Measurements from ENCODE around the gene HSPA4.
"Not testable (repeated sequence)": the region's sequence is repeated elsewhere in the genome, so short reads cannot be mapped to it uniquely, and the experiment has no call there.

The HSPA4 gene

GRCh38 chr5:133128066-133128465 lies 76.3 kb downstream of the HSPA4 start:
- DNase-seq: no peak

- DNase-seq: no peak
These were observed 77.5 kb downstream of the HSPA4 start for GRCh38 chr5:133129289-133129688.

DNA sequence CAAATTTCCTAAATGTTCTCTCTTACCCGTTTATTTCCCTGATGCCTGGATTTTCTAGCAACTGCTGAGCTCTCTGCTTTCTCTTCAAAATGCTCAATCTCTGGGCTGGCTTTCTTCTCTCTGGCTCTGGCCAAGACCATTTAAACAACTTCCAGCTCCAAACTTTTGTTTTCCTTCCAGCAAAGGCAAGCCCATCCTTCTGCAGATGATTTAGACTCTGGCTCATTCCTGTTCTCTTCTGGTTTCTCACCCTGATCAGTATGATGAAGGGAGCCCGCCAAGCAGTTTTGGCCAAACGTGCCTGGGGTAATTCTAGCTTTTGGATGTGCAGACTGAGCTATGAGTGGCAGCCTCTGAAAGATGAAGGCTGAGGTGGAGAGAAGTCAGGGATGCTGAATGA lies 78.1 kb downstream of the HSPA4 start:
- DNase-seq: no peak

GRCh38 chr5:133130387-133131118 lies 78.7 kb downstream of the HSPA4 start:
- no peak for DNase-seq

- no peak for DNase-seq
These were observed 80.9 kb downstream of the HSPA4 start for GRCh38 chr5:133132717-133133116.

- DNase-seq: not testable (repeated sequence)
These were observed 81.4 kb downstream of the HSPA4 start for GRCh38 chr5:133133241-133133640.

DNA sequence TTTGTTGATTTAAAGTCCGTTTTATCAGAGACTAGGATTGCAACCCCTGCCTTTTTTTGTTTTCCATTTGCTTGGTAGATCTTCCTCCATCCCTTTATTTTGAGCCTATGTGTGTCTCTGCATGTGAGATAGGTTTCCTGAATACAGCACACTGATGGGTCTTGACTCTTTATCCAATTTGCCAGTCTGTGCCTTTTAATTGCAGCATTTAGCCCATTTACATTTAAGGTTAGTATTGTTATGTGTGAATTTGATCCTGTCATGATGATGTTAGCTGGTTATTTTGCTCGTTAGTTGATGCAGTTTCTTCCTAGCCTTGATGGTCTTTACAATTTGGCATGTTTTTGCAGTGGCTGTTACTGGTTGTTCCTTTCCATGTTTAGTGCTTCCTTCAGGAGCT lies 85.1 kb downstream of the HSPA4 start:
- DNase-seq: not testable (repeated sequence)

GRCh38 chr5:133140311-133140710 lies 88.5 kb downstream of the HSPA4 start:
- DNase-seq: no peak

- DNase-seq: no peak
These were observed 89.9 kb downstream of the HSPA4 start for GRCh38 chr5:133141746-133142145.

- no peak for DNase-seq
These were observed 91.0 kb downstream of the HSPA4 start for GRCh38 chr5:133142782-133143181.

DNA sequence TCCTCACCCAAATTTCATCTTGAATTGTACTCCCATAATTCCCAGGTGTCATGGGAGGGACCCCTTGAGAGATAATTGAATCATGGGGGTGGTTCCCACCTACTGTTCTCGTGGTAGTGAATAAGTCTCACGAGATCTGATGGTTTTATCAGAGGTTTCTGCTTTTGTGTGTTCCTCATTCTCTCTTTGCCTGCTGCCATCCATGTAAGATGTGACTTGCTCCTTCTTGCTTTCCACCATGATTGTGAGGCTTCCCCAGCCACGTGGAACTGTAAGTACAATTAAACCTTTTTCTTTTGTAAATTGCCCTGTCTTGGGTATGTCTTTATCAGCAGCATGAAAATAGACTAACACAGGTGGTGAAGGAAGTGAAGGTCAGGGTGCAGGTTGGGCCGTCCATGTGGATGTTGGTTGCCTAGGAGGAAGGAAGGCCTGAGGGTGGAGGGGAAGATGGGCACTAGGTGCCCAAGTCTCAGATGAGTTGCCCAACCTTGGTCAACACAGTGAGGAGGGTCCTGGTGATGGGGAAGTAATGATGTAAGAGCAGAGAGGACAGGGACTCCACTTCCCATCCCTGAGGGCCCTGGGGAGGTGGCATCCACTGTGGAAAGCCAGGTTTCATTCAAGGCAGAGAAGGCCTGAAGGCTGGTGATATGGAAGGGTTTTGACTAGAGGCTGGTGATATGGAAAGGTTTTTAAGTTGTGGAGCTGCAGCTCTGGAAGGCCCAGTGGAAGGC lies 92.6 kb downstream of the HSPA4 start:
- DNase-seq: no peak

DNA sequence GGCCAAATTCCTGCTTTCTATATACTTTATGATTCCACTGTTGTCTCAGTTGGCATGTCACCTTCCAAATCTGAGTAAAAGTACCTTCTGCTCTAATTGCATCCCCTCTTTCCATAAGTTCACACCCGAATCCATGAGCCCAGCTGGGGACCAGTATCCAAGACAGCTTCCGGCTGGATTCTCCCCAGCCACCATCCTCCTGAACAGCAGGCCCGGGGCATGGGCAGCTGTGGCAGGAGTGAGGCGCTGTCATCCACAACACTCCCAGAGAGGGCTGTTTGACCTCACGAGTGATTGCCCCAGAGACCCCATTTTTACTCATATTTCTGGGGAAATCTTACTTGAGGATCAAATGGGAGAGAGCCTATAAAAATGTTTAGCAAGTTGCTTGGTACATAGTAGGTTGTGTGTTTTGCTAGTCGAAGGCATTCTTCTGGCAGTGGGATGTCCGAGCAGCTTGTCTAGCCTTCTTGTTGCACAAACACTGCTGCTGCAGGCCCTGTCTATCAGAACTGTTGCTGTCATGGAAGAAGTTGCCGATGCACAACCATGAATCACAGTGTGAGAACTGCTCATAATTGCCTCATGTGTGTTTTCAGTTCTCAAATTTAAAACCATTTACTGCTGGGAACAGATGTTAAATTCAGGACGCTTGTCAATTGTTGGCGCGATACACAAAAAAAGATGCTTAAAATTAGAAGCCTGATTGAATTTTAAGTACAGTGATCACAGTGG lies 93.8 kb downstream of the HSPA4 start:
- DNase-seq: peak in 1 of 2 experiments; percentile 52

- DNase-seq: no peak
These were observed 95.6 kb downstream of the HSPA4 start for GRCh38 chr5:133147411-133147810.

DNA sequence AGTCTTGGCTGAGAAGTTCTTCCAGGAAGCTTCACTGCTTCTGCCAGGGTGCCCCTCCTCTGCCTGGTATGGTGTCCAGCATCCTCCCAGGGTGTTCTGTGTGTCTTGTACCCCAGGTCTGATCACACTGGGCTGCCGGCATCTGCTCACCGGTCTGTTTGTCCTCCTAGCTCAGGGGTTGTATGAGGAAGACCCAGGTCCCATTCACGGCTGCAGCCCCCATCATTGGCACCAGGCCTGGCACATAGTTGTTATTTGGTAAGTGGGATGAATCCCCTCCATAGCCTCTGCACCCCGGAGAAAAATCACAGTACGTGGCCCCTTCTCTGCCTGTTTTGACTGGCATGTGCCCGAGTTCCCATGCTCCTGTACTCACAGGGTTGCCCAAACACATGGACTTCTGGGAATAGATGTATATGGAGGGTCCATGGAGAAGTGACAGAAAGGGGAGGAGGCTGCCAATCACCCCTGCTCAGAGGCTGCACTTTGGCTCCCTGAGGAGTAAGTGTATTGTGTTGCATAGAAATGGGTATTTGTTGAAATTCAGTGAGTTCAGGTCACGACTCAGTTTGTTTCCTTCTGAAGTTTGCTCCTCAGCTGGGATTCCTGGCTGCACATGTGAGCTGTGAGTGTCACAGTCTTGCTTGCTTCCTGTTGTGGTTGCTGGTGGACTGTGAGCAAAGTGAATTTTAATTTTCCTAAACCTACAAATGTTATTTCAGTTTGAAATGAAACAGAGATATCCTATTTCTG lies 96.2 kb downstream of the HSPA4 start:
- DNase-seq: no peak

GRCh38 chr5:133149345-133149744 lies 97.5 kb downstream of the HSPA4 start:
- DNase-seq: peak in 1 of 2 experiments; percentile 64

DNA sequence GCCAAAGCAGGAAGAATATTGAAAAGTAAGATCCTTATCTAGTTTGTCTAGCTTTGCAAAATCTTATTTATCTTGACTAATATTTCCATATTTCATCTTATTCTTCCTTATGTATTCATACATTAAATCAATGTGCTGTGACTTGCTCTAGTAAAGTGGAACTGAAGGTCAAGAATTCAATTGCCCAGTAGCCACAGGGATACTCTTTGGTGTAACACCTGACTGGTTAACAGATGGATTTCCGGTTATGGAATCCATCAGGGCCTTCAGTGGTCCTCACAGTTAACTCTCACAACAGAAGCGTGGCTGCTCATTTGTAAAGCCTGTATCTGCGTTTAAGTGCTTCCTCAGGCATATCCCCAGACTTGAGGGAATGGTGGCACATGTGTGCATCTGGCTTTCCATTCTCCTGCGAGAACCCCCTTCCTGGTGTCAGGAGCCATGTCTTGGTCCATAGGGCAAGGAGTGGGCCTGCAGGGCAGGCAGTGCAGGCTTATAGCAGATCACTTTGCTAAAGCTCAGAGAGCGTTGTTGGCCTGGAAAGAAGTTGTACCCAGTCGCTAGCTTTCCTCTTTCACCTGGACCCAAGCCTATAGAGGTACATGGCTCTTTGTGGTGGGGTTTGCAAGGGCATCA lies 99.2 kb downstream of the HSPA4 start:
- no peak for DNase-seq

- no peak for DNase-seq
These were observed 102.7 kb downstream of the HSPA4 start for GRCh38 chr5:133154274-133155075.

- DNase-seq: no peak
These were observed 103.6 kb downstream of the HSPA4 start for GRCh38 chr5:133155326-133155969.
